Activated T-helper 2 cell treated with anti-CD3 and anti-CD28 coated beads, Interferon-gamma antibody, Interleukin-2, Interleukin-4, amounts not matched to agents 10 μg/mL and 5 μg/mL and 100 μg/mL, durations not matched to agents 14 hours and 24 hours and 36 hours (primary cell): ENCODE results near the gene RGP1. TPM values are rescaled to one million over a fixed set of nuclear protein-coding genes. Genes with fewer than 3 reads are reported as not detected.
A peak's percentile ranks its signal among the peaks of the same experiment; 100 is the strongest.

ENCODE experiments used
- DNase-seq: peaks from one replicate; pipeline ENCODE4 v3.0.0; 2021; ENCODE audit warnings: low spot score
- H3K27ac Mint-ChIP-seq: one replicate; pipeline ENCODE4 v1.8.0; 2021; ENCODE audit warnings: mixed read lengths
- H3K27me3 Mint-ChIP-seq: one replicate; pipeline ENCODE4 v1.8.0; 2021; ENCODE audit warnings: low read depth, mixed read lengths
- H3K36me3 Mint-ChIP-seq: one replicate; pipeline ENCODE4 v1.8.0; 2021; ENCODE audit warnings: low read depth, mixed read lengths
- H3K4me1 Mint-ChIP-seq: one replicate; pipeline ENCODE4 v1.8.0; 2021; ENCODE audit warnings: low read depth, mixed read lengths
- H3K4me3 Mint-ChIP-seq: one replicate; pipeline ENCODE4 v1.8.0; 2021; ENCODE audit warnings: low read depth, mild to moderate bottlenecking, moderate library complexity, mixed read lengths
- H3K9me3 Mint-ChIP-seq: one replicate; pipeline ENCODE4 v1.8.0; 2021; ENCODE audit warnings: mixed read lengths
- intact Hi-C: fragments of 100-400 bp; cut with micrococcal nuclease; formaldehyde crosslinking; loops from one replicate; pipeline ENCODE4 v1.15.1; 2023
- total RNA-seq: library from RNA; stranded (reverse); gene quantifications from 2 replicates; pipeline ENCODE4 v1.2.3, GENCODE V29; 2022

The RGP1 gene
- total RNA-seq, 1 donor from 2014 or later: 17.1 TPM

DNA sequence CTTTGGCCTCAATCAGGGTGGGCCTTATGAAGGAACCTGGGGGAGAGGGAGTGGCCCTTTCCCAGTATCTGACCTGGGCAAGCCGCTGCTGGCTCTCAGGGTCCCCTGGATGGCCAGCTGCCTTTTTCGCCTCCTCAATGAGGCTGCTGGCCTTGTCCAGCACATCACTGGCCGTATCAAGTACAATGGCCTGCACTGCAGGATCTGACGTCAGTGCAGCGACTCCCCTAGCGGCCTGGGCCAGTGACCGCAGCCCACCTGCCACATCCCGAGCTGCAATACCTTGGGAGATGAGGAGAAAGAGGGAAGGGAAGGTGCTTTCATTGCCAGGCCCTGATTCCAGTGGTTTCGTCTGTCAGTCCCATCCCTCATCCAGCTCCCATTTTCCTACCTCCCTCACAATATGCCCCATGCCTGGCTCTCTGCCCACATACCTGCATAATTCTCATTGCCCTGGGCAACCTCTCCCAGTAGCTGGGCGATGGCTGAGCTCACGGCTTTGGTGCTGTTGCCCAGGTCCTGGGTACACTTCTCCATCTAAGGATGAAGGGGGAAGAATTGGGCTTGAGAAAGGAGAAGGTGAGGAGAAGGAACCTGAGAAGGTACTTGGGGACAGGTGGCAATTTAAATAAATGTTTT, 36.2 kb upstream of the RGP1 start:
- Mint-ChIP-seq H3K36me3 (peaks cover 90% of the 10 kb centered on the region), H3K4me1 (peaks cover 2% of the 10 kb centered on the region), H3K27ac (no peak overlapping the region), H3K27me3 (no peaks in the 10 kb centered on the region), H3K4me3 (no peak overlapping the region), H3K9me3 (no peaks in the 10 kb centered on the region)
- intact Hi-C loops: no loop called here
- DNase-seq: no peak

DNA sequence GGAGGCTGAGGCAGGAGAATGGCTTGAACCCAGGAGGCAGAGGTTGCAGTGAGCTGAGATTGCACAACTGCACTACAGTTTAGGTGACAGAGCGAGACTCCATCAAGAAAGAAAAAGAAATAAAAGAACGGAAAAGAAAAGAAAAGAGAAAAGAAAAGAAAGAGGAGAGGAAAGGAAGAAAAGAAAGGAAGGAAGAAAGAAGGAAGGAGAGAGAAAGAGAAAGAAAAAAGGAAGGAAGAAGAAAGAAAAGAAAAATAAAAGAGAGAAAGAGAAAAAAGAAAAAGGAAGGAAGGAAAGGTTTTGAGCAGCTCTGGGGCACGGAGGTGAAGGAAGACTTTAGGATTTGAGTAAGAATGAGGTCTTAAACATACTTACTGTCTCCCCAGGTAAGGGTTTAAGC, 35.5 kb upstream of the RGP1 start:
- H3K4me1 Mint-ChIP-seq: peaks cover 2% of the 10 kb centered on the region
- no peak overlapping the region for H3K27ac Mint-ChIP-seq
- no peak for DNase-seq
- no peaks in the 10 kb centered on the region for H3K9me3 Mint-ChIP-seq
- intact Hi-C loops: no loop called here
- H3K4me3 Mint-ChIP-seq: no peak overlapping the region
- peaks cover 90% of the 10 kb centered on the region for H3K36me3 Mint-ChIP-seq
- no peaks in the 10 kb centered on the region for H3K27me3 Mint-ChIP-seq

DNA sequence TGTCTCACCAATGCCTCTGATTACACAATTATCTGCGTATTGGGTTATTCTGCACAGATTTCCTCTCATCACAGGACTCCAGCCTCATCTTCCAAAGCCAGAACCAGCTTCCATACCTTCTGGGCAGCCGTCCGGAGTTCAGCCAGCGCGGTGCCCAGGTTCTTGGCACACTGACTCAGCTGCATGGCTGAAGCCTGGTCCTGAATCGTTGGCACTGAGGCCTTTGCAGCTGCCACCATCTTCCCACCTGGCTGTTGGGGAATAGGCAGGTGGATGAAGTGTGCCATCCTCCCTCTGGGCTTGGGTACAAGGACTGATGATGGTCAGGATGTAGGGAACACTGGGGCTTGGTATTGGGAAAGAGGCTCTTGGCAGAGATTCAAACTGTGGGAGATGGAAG, 35.0 kb upstream of the RGP1 start:
- Mint-ChIP-seq H3K9me3 (no peaks in the 10 kb centered on the region), H3K27ac (no peak overlapping the region), H3K36me3 (peaks cover 87% of the 10 kb centered on the region), H3K27me3 (no peaks in the 10 kb centered on the region), H3K4me3 (no peak overlapping the region), H3K4me1 (peaks cover 2% of the 10 kb centered on the region)
- DNase-seq: no peak
- intact Hi-C loops: no loop called here

DNA sequence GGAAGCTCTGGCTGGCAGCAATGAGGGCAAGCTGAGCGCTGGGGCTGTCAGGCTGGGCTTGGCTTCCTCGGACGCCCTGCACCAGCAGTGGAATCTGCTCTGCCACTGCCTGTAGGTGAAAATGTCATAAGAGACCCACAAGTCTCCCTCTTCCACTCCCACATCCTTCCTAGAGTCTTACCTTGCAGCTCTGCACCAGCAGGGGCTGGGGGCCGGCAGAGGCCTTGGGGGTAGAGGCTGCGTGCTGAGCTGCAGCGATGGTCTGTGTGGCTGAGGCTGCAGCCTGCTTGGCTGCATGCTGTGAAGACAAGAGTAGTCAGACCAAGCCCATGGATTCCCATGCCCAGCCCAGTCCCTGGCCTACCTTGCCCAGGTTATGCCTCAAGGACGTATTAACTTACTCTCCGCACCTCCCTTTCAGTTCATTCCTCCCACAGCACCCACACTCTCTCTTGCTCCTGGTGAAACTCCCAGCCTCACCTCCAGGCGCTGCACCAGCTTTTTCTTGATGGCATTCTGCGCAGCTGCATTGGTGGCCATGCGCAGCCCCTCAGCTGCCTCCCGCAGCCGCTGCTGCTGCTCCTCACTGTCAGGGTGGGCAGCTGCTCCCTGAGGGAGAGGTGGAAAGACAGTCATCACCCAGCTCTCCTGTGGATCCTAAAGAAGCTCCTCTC, 34.4 kb upstream of the RGP1 start:
- no peak overlapping the region for H3K4me3 Mint-ChIP-seq
- intact Hi-C loops: no loop called here
- H3K36me3 Mint-ChIP-seq: peaks cover 90% of the 10 kb centered on the region
- H3K27ac Mint-ChIP-seq: no peak overlapping the region
- H3K4me1 Mint-ChIP-seq: peaks cover 2% of the 10 kb centered on the region
- H3K27me3 Mint-ChIP-seq: no peaks in the 10 kb centered on the region
- H3K9me3 Mint-ChIP-seq: no peaks in the 10 kb centered on the region
- DNase-seq: no peak

DNA sequence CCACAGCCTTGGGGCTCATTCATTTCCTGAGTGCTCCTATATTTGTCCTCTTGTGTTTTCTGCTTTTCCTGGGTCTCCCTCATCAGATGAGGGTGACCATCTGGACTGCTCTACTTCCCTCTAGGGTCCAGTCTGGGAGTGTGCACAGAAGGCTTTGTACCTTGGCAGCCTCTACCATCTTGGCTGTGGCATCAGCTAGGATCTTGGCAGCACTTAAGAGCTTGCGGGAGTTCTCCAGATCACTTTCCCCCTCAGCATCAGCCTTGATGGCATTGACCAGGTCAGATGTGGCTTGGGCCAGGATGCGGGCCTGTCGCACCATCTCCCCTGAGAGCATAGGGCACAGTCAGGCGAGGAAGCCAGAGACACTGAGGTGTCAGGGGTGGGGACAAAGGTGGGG, 32.9 kb upstream of the RGP1 start:
- Mint-ChIP-seq H3K4me3 (no peak overlapping the region), H3K9me3 (no peaks in the 10 kb centered on the region), H3K36me3 (peaks cover 81% of the 10 kb centered on the region), H3K4me1 (peaks cover 2% of the 10 kb centered on the region), H3K27ac (no peak overlapping the region), H3K27me3 (no peaks in the 10 kb centered on the region)
- DNase-seq: no peak
- intact Hi-C loops: no loop called here

DNA sequence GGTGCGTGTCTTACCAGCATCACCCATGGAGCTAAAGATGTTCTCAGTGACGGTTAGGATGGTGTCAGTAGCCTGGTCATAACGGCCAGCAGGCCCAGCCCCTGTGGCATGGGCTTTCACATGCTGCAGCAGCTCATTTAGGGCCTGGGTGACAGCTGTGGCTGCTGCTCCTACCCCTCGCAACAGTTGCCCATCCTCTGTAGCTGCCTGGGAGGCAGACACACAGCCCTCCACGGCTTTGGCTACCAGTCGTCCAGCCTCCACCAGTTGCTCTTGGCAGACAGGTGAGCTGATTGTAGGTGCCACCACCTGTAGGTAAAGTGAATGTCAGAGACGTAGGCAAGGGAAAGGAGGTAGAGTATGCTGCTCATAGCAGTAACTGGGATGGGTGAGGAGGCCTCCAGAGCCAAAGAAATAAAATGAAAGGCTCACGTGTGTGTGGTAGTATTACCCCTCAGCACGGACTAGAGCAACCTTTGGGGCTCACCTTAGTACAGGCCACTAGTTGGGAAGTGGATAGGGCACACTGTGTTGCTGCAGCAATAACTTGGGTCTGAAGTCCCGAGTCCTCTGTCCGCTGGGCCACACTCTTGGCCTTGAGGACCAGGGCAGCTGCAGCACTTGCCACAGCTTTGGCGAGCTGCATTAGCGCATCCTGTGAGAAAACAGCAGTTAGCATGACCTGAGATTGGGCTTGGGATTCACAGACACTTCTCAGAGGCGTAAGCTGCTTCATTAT, 31.8 kb upstream of the RGP1 start:
- no peaks in the 10 kb centered on the region for H3K4me1 Mint-ChIP-seq
- peaks cover 81% of the 10 kb centered on the region for H3K36me3 Mint-ChIP-seq

DNA sequence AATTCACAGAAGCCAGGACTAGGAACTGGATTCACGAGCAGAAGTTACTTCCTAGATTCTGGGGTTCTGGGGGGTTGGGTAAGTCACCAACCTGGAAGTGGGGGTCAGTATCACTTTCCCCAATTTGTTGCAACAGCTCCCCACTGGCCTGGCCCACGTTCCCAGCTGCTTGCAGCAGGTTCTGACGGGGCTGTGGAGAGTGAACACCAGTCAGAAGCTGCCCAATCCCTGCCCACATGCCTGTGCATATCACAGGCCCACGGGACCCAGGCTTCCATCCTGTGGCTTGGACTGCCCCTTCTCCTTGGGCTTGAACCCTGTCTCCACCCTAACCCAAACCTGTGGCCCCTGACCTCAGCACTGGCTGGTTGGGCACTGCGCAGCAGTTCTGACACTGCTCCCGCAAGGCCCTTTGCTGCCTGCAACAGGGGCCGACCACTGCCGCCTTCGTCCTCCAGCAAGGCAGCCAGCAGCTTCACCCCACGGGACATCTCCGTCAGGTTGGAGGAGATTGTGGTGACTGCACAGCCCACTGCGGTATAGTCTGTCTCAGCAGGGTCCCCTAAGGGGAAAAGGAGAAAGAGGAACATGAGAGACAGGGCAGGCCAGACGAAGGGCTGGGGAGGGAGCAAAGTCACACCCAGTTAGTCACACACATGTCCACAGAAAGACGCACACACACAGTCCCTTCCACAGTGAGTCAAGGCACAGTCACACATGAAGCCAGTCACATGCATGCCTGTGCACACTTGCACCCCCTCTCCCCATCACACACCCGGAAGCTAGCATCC, 30.2 kb upstream of the RGP1 start:
- Mint-ChIP-seq H3K4me3 (no peak overlapping the region), H3K4me1 (no peaks in the 10 kb centered on the region), H3K36me3 (peaks cover 81% of the 10 kb centered on the region), H3K27ac (no peak overlapping the region), H3K9me3 (no peaks in the 10 kb centered on the region), H3K27me3 (no peaks in the 10 kb centered on the region)
- DNase-seq: no peak
- intact Hi-C loops: no loop called here

More for the DNA sequence above, 31.8 kb upstream of the RGP1 start:
- Mint-ChIP-seq H3K27ac (no peak overlapping the region), H3K9me3 (no peaks in the 10 kb centered on the region), H3K27me3 (no peaks in the 10 kb centered on the region), H3K4me3 (no peak overlapping the region)
- DNase-seq: no peak
- intact Hi-C loops: no loop called here

DNA sequence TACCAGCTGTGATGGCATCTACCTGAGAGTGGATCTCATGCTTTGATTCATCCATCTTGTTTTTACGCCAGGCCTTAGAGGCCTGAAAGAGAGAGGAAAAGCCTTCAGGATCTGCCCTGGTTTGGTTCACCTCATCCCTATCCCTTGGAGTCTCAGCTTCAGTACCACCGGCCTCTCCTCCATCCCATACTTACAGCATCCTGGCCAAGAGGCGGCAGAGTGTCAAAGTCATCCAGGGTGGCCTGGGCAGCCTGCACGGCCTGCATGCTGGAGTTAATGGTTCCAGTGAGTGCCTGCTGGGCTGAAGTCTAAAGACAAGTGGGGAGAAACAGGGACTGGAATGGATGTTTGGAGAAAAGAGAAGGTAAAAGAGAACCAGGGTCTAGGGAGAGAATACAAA, 29.5 kb upstream of the RGP1 start:
- Mint-ChIP-seq H3K27ac (no peak overlapping the region), H3K9me3 (no peaks in the 10 kb centered on the region), H3K4me3 (no peak overlapping the region), H3K27me3 (no peaks in the 10 kb centered on the region), H3K4me1 (no peaks in the 10 kb centered on the region), H3K36me3 (peaks cover 82% of the 10 kb centered on the region)
- intact Hi-C loops: no loop called here
- DNase-seq: no peak

DNA sequence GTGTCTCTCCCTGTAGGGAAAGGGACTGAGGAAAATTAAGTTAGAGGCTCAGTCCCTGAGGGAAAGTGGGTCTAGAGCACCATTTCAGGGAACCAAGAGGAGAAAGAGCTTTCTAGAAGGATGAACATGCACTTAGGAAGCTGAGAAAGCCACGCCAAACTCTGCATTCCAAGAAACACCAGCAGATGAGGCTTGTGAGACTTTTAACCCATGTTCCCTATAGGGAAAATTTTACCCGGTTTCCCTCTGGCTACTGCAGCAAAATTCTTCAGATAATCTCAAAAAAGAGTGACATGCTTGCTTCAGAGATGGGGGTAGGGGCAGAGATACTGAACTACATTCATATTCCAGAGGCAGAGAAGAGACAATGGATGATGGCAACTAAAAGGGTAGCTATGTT, 25.7 kb upstream of the RGP1 start:
- no peaks in the 10 kb centered on the region for H3K27me3 Mint-ChIP-seq
- intact Hi-C loops: no loop called here
- DNase-seq: no peak
- no peak overlapping the region for H3K4me3 Mint-ChIP-seq
- no peak overlapping the region for H3K27ac Mint-ChIP-seq
- H3K36me3 Mint-ChIP-seq: peaks cover 62% of the 10 kb centered on the region
- H3K4me1 Mint-ChIP-seq: peaks cover 4% of the 10 kb centered on the region
- no peaks in the 10 kb centered on the region for H3K9me3 Mint-ChIP-seq

DNA sequence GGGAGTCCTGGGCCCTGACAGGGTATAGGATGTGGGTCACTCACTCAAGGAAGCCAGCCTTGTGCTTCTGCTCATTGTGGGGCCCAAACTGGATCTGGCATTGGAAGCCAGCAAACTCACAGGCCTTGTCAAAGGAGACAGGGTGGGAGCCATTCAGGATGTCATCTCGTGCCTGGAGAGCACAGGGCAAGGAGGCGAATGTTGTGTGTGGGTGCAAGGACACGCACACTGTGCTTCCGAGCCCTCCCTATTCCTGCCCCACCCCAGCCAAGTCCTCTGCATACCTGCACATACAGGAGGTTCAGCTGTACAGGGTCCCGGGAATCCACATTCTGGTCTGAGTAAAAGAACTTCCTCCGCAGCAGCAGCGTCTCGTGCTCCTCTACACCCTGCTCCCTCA, 25.2 kb upstream of the RGP1 start:
- no peak for DNase-seq
- Mint-ChIP-seq H3K4me1 (peaks cover 4% of the 10 kb centered on the region), H3K36me3 (peaks cover 60% of the 10 kb centered on the region), H3K9me3 (no peaks in the 10 kb centered on the region), H3K27me3 (no peaks in the 10 kb centered on the region), H3K27ac (no peak overlapping the region), H3K4me3 (no peak overlapping the region)
- intact Hi-C loops: no loop called here

DNA sequence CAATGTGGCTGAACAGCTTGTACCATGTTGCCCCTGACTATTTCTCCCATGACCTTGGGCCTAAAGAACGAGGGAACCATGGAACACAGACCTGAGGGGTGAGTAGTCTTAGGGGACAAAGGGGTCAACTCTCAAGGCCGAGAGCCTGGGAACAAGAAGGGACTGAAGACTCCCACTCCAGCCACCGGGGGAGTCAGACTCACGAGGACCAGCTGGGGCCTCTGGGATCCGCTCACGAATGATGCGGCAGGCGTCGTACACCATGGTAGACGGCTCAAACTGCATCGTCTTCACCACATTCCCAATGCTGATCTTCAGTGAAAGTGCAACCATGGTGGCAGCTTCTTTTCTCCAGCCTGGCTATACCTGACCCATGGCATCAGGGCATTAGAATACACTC, 23.7 kb upstream of the RGP1 start:
- no peak overlapping the region for H3K27ac Mint-ChIP-seq
- intact Hi-C loops: no loop called here
- no peaks in the 10 kb centered on the region for H3K27me3 Mint-ChIP-seq
- peaks cover 4% of the 10 kb centered on the region for H3K4me1 Mint-ChIP-seq
- DNase-seq: no peak
- H3K36me3 Mint-ChIP-seq: peaks cover 53% of the 10 kb centered on the region
- no peaks in the 10 kb centered on the region for H3K9me3 Mint-ChIP-seq
- H3K4me3 Mint-ChIP-seq: no peak overlapping the region

DNA sequence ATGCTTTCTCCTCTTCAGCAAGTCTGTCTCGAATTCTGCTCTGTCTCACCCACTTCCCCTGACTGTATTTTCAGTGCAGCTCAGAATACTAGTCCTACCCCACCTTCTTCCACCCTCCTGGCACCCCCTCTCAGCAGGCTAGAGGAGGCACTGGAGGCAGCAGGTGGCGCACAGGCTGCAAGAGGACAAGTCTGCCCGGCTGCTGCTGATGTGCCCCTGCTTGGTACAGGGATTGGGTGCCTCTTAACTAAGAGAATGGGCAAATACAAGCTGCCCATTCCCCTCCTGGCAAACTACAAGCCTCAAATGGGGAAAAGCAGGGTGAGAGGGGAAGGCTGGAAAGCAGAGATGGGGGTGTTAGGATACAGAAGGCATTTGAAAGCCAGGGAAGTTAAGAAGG, 22.2 kb upstream of the RGP1 start:
- peaks cover 9% of the 10 kb centered on the region for H3K4me1 Mint-ChIP-seq
- peak overlapping the region; percentile 82 for H3K27ac Mint-ChIP-seq
- H3K27me3 Mint-ChIP-seq: no peaks in the 10 kb centered on the region
- H3K4me3 Mint-ChIP-seq: no peak overlapping the region
- peaks cover 47% of the 10 kb centered on the region for H3K36me3 Mint-ChIP-seq
- intact Hi-C loops: no loop called here
- no peaks in the 10 kb centered on the region for H3K9me3 Mint-ChIP-seq
- no peak for DNase-seq

DNA sequence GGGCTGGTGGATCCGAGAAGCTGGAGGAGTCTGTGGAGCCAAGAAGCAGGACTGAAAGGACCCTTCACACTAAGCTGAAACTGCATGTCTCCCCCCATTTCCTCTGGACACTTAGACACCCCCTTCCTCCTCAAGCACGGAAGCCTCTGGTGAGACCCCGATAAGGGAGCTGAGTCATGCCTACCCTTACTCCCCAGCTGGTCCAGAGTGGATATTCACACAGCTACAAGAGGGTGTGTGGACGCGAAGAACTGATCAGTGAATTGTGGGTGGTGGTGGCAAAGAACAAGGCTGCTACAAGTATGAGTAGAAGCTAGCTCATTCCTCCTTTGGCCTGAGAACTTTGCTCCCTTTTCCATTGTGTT, 21.4 kb upstream of the RGP1 start:
- intact Hi-C loops: loop anchor here (2.0 kb wide), 2 partner anchors 39 to 81 kb away; partner anchors contain the start of gene TPM2
- Mint-ChIP-seq H3K9me3 (no peaks in the 10 kb centered on the region), H3K27ac (no peak overlapping the region), H3K36me3 (peaks cover 40% of the 10 kb centered on the region), H3K4me3 (no peak overlapping the region), H3K27me3 (no peaks in the 10 kb centered on the region), H3K4me1 (peaks cover 9% of the 10 kb centered on the region)
- DNase-seq: no peak
